ENCODE measurements around the gene MRPL42.

GRCh38 chr12:93447555-93448290 lies 19.6 kb upstream of the MRPL42 start:
- TF ChIP-seq EZH2 (IDR thresholded peaks at IDR 0.05; ENCODE audit: low read depth) (no peak), CTCF (conservative IDR thresholded peaks at IDR 0.05) (no peak)

Measured in PC-9 (cell line).